GM10847 (cell line): ENCODE results near the gene MGLL.

ENCODE experiments used
- POLR2A ChIP-seq: IDR thresholded peaks from 2 replicates; pipeline ENCODE4 v1.6.1; 2011; ENCODE audit not compliant: insufficient read length; ENCODE audit errors: extremely low read depth

The MGLL gene

GRCh38 chr3:127762077-127762786 lies 60.1 kb downstream of the MGLL start:
- TF ChIP-seq POLR2A = no peak

GRCh38 chr3:127761441-127761801 lies 60.9 kb downstream of the MGLL start:
- TF ChIP-seq POLR2A = peak; percentile 47

- TF ChIP-seq POLR2A = no peak
Observed at GRCh38 chr3:127760791-127761440, 61.4 kb downstream of the MGLL start.

- no peak for TF ChIP-seq POLR2A
Observed at GRCh38 chr3:127760361-127760760, 62.0 kb downstream of the MGLL start.

- no peak for TF ChIP-seq POLR2A
Observed at GRCh38 chr3:127759826-127760225, 62.5 kb downstream of the MGLL start.

GRCh38 chr3:127758013-127758412 lies 64.3 kb downstream of the MGLL start:
- TF ChIP-seq POLR2A = no peak

GRCh38 chr3:127755305-127755681 lies 67.0 kb downstream of the MGLL start:
- TF ChIP-seq POLR2A = peak; percentile 25

- TF ChIP-seq POLR2A = peak; percentile 30
Observed at GRCh38 chr3:127754411-127755304, 67.7 kb downstream of the MGLL start.

- no peak for TF ChIP-seq POLR2A
Observed at GRCh38 chr3:127753898-127754410, 68.4 kb downstream of the MGLL start.

GRCh38 chr3:127753338-127753737 lies 69.0 kb downstream of the MGLL start:
- no peak for TF ChIP-seq POLR2A

GRCh38 chr3:127751782-127752181 lies 70.5 kb downstream of the MGLL start:
- no peak for TF ChIP-seq POLR2A

- TF ChIP-seq POLR2A = no peak
Observed at GRCh38 chr3:127751163-127751621, 71.1 kb downstream of the MGLL start.

GRCh38 chr3:127750226-127751031 lies 71.9 kb downstream of the MGLL start:
- no peak for TF ChIP-seq POLR2A

- TF ChIP-seq POLR2A = no peak
Observed at GRCh38 chr3:127749787-127750225, 72.5 kb downstream of the MGLL start.

GRCh38 chr3:127749361-127749760 lies 73.0 kb downstream of the MGLL start:
- TF ChIP-seq POLR2A = no peak
